CD4-positive, alpha-beta T cell treated with Interleukin-4 for 4 hours (primary cell): ENCODE measurements around the gene CAPZA2.

Source experiments
- DNase-seq: peaks from one replicate; pipeline ENCODE4 v3.0.0-alpha.2; 2020

CAPZA2 gene

GRCh38 chr7:116862951-116863670, 724 bp downstream of the CAPZA2 start:
- DNase-seq, result no peak

- no peak for DNase-seq
Observed at GRCh38 chr7:116863936-116864500, 1.6 kb downstream of the CAPZA2 start.

GRCh38 chr7:116871061-116871700, 8.8 kb downstream of the CAPZA2 start:
- no peak for DNase-seq

- no peak for DNase-seq
Observed at GRCh38 chr7:116872026-116872425, 9.6 kb downstream of the CAPZA2 start.

GRCh38 chr7:116873619-116874018, 11.2 kb downstream of the CAPZA2 start:
- no peak for DNase-seq

GRCh38 chr7:116876664-116877442, 14.5 kb downstream of the CAPZA2 start:
- DNase-seq, result no peak

- DNase-seq, result no peak
Observed at GRCh38 chr7:116877443-116878217, 15.2 kb downstream of the CAPZA2 start.

GRCh38 chr7:116884691-116885090, 22.3 kb downstream of the CAPZA2 start:
- DNase-seq, result no peak

- no peak for DNase-seq
Observed at GRCh38 chr7:116885724-116886123, 23.3 kb downstream of the CAPZA2 start.

GRCh38 chr7:116886543-116887156, 24.3 kb downstream of the CAPZA2 start:
- DNase-seq, result no peak

GRCh38 chr7:116888895-116889294, 26.5 kb downstream of the CAPZA2 start:
- no peak for DNase-seq

- DNase-seq, result no peak
Observed at GRCh38 chr7:116895849-116896248, 33.5 kb downstream of the CAPZA2 start.

GRCh38 chr7:116897661-116898060, 35.3 kb downstream of the CAPZA2 start:
- no peak for DNase-seq

GRCh38 chr7:116899308-116899707, 36.9 kb downstream of the CAPZA2 start:
- DNase-seq, result no peak

GRCh38 chr7:116901143-116901542, 38.8 kb downstream of the CAPZA2 start:
- no peak for DNase-seq

- DNase-seq, result no peak
Observed at GRCh38 chr7:116902867-116903266, 40.5 kb downstream of the CAPZA2 start.

- DNase-seq, result no peak
Observed at GRCh38 chr7:116906391-116906790, 44.0 kb downstream of the CAPZA2 start.

- no peak for DNase-seq
Observed at GRCh38 chr7:116910383-116910782, 48.0 kb downstream of the CAPZA2 start.

- no peak for DNase-seq
Observed at GRCh38 chr7:116911801-116912200, 49.4 kb downstream of the CAPZA2 start.

GRCh38 chr7:116912269-116912909, 50.0 kb downstream of the CAPZA2 start:
- DNase-seq, result no peak

GRCh38 chr7:116918704-116919103, 56.3 kb downstream of the CAPZA2 start:
- DNase-seq, result no peak

- DNase-seq, result no peak
Observed at GRCh38 chr7:116920359-116920758, 58.0 kb downstream of the CAPZA2 start.
